Lower lobe of right lung (tissue), 2 donors: ENCODE measurements around the gene PTPN23. TPM values are rescaled to one million over a fixed set of nuclear protein-coding genes. Genes with fewer than 3 reads are reported as not detected.
A peak's percentile ranks its signal among the peaks of the same experiment; 100 is the strongest.

Experiments used
- ATAC-seq, 2 donors: fragments of 200-7000 bp; cut with Tn5 transposase; one replicate each; pipeline ENCODE4 v1.9.1; 2020 to 2022; ENCODE audit warnings: mild to moderate bottlenecking in 2 of 2, moderate library complexity in 2 of 2
- DNase-seq: peaks from one replicate; pipeline ENCODE4 v3.0.0-alpha.2; 2020
- H3K27ac ChIP-seq: fragments of 200-600 bp; one replicate; pipeline ENCODE4 v1.8.0; 2022
- H3K27me3 ChIP-seq: fragments of 200-600 bp; one replicate; pipeline ENCODE4 v1.8.0; 2022; ENCODE audit warnings: low read depth
- H3K36me3 ChIP-seq: fragments of 200-600 bp; one replicate; pipeline ENCODE4 v1.8.0; 2022; ENCODE audit warnings: mild to moderate bottlenecking
- H3K4me1 ChIP-seq: fragments of 200-600 bp; one replicate; pipeline ENCODE4 v1.8.0; 2022
- H3K4me3 ChIP-seq: fragments of 200-600 bp; one replicate; pipeline ENCODE4 v1.8.0; 2022; ENCODE audit warnings: mild to moderate bottlenecking
- H3K9me3 ChIP-seq: fragments of 200-600 bp; one replicate; pipeline ENCODE4 v1.8.0; 2022
- intact Hi-C: fragments of 100-400 bp; cut with DNase I; formaldehyde crosslinking; loops from one replicate; pipeline ENCODE4 v1.11.0; 2022
- total RNA-seq: library from RNA; stranded (reverse); fragmentation: NEBNext Ultra II Directional; extraction: Animal tissue kit (Norgen Biotek cat#: 25700); gene quantifications from one replicate; pipeline ENCODE4 v1.2.1, GENCODE V29; 2021
- TF ChIP-seq, protein P1 (sequence below): fragments of 200-600 bp; IDR thresholded peaks from one replicate; pipeline ENCODE4 v1.8.0; 2022; ENCODE audit warnings: antibody characterized with exemption, mild to moderate bottlenecking
- donor health status: DM: no; HTN: yes; CAD: no; lungs with severe emphysema.

The PTPN23 gene
- total RNA-seq, 1 donor from 2014 or later, result 40.4 TPM

DNA sequence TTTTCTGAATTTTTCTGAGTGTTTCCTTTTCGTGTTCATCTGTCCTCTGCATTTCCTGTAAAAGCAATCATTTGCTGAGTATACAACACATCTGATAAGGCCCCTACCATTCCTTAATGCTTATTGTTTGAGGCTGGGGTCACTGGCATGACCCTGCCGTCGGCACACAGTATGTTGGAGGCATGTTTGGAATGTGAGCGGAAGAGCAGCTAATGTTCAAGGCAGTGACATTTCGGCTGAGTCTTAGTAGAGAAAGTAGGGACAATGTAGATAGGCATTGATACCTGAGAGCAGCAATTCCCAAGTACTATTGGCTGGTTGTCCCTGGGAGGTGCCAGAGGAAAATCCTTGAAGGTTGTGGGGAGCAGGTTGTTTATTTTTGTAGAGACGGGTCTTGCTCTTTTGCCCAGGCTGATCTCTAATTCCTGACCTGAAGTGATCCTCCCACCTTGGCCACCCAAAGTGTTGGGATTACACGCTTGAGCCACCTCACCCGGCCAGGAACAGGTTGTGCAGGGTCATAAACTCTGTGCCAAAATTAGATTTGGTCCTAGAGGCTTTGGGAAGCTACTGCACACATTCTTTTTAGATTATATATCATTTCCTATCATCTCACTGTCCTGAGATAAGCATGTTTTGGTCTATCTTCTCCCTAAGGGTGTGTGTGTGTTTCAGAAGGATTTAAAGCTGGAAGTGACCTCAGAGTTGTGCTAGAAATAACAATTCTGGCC is 13.5 kb downstream of the PTPN23 start:
- peak in 1 of 2 donors; percentile 41 for ATAC-seq
- Histone ChIP-seq H3K4me3 (no peak overlapping the region), H3K27ac (no peak overlapping the region), H3K4me1 (peaks cover 36% of the 10 kb centered on the region), H3K9me3 (no peaks in the 10 kb centered on the region), H3K36me3 (peaks cover 41% of the 10 kb centered on the region), H3K27me3 (no peaks in the 10 kb centered on the region)
- DNase-seq, result no peak
- TF ChIP-seq, protein P1, sequence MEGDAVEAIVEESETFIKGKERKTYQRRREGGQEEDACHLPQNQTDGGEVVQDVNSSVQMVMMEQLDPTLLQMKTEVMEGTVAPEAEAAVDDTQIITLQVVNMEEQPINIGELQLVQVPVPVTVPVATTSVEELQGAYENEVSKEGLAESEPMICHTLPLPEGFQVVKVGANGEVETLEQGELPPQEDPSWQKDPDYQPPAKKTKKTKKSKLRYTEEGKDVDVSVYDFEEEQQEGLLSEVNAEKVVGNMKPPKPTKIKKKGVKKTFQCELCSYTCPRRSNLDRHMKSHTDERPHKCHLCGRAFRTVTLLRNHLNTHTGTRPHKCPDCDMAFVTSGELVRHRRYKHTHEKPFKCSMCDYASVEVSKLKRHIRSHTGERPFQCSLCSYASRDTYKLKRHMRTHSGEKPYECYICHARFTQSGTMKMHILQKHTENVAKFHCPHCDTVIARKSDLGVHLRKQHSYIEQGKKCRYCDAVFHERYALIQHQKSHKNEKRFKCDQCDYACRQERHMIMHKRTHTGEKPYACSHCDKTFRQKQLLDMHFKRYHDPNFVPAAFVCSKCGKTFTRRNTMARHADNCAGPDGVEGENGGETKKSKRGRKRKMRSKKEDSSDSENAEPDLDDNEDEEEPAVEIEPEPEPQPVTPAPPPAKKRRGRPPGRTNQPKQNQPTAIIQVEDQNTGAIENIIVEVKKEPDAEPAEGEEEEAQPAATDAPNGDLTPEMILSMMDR, result no peak
- intact Hi-C loops, result no loop called here

DNA sequence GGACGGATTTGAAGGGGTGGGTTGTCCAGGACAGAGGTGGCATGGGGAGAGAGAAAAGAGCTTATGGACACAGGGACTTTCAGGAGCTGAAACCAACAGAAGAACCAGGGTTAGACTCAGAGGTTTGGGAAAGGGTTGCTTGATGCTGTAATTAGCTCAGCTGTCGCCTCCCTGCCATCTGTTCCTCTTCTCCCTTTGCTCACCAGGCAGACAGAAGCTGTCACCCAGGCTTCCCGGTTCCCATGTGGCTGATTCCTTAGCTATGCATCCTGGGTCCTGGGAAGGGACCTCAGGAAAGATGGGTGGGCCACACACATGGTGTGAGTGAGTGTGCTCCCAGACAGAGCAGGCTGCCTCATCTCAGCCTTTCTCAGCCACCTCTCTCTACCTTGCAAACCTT is 14.1 kb downstream of the PTPN23 start:
- Histone ChIP-seq H3K9me3 (no peaks in the 10 kb centered on the region), H3K4me1 (peaks cover 38% of the 10 kb centered on the region), H3K27me3 (no peaks in the 10 kb centered on the region), H3K27ac (peak overlapping the region; percentile 34), H3K4me3 (no peak overlapping the region), H3K36me3 (peaks cover 47% of the 10 kb centered on the region)
- TF ChIP-seq, protein P1, result no peak
- ATAC-seq (peak; percentile 23 to 33), DNase-seq (no peak)
- intact Hi-C loops, result no loop called here

DNA sequence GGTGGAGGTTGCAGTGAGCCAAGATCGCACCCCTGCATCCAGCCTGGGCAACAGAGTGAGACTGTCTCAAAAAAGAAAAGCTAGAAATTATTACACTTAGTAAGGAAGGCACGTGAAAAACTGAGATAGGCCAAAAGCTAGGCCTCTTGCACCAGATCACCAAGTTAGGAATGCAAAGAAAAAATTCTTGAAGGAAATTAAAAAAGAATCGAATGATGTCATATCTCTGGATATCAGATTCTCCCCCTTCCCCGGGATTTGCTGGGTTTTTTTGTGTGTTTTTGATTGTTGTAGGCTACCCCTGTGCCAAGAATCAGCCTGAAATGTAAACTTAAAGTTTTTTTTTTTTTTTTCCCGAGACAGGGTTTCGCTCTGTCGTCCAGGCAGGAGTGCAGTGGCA is 17.4 kb downstream of the PTPN23 start:
- peaks cover 57% of the 10 kb centered on the region for H3K36me3 ChIP-seq
- no peak for ATAC-seq

DNA sequence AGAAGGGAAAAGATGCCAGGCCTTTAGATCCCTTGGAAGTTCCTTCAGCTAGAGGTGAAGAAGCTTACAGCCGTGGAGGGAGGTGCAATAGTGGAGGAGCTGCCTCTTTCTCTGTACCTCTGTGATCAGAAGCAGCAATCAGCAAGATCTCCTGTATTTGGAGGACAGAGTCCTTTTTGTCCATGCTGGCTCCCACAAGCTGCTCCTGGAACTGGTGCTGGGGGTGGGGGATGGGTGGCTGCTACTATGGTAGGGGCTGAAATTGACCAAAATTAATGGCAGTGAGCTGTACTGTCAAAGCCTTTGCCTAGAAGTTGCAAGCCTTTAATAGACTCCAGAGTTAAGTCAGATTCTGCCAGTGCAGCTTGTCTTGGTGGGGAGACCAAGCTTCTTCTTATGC is 18.2 kb downstream of the PTPN23 start:
- no peak for ATAC-seq
- intact Hi-C loops, result no loop called here
- H3K4me3 ChIP-seq, result no peak overlapping the region
- DNase-seq, result no peak
- no peaks in the 10 kb centered on the region for H3K27me3 ChIP-seq
- H3K27ac ChIP-seq, result no peak overlapping the region
- TF ChIP-seq, protein P1, result no peak
- H3K36me3 ChIP-seq, result peaks cover 62% of the 10 kb centered on the region
- H3K9me3 ChIP-seq, result no peaks in the 10 kb centered on the region
- H3K4me1 ChIP-seq, result peaks cover 32% of the 10 kb centered on the region

More for the DNA sequence above, 17.4 kb downstream of the PTPN23 start:
- intact Hi-C loops, result no loop called here
- H3K9me3 ChIP-seq, result no peaks in the 10 kb centered on the region
- H3K27me3 ChIP-seq, result no peaks in the 10 kb centered on the region
- H3K27ac ChIP-seq, result no peak overlapping the region
- TF ChIP-seq, protein P1, result no peak
- H3K4me1 ChIP-seq, result peaks cover 38% of the 10 kb centered on the region
- DNase-seq, result no peak
- no peak overlapping the region for H3K4me3 ChIP-seq

DNA sequence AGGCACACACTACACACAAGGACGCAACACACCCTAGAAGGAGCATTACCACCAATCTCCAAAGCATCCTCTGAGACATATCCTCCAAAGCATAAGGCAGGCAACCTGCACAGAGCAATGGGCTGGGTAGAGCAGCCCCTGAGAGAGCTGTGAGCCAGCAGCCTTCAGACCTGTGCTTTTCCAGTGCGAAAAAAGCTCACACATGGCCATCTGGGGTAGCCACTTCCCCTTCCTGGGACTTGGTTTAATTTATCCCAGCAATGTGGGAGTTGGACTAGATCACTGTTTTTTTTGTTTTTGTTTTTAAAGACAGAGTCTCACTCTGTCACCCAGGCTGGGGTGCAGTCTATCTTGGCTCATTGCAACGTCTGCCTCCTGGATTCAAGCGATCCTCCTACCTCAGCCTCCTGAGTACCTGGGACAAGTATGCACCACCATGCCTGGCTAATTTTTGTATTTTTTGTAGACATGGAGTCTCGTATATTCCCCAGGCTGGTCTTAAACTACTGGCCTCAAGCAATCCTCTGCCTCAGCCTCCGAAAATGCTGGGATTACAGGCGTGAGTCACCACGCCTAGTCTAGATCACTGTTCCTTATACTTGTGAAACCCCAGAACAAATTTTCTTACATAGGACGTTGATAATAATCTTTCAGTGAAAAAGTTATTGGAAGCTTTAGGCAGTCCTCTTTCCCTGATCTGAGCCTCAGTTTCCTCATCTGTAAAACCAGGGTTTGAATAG is 18.9 kb downstream of the PTPN23 start:
- Histone ChIP-seq H3K9me3 (no peaks in the 10 kb centered on the region), H3K27me3 (no peaks in the 10 kb centered on the region), H3K36me3 (peaks cover 62% of the 10 kb centered on the region), H3K4me1 (peaks cover 32% of the 10 kb centered on the region), H3K27ac (no peak overlapping the region), H3K4me3 (no peak overlapping the region)
- ATAC-seq (no peak), DNase-seq (no peak)
- intact Hi-C loops, result no loop called here
- TF ChIP-seq, protein P1, result no peak
